Upper lobe of left lung (tissue), 6 donors: ENCODE results near the gene ZNF385D. TPM values are rescaled to one million over a fixed set of nuclear protein-coding genes. Genes with fewer than 3 reads are reported as not detected.

Source experiments
- ATAC-seq, 2 donors: fragments of 200-7000 bp; cut with Tn5 transposase; one replicate each; pipeline ENCODE4 v1.9.1; 2022; ENCODE audit warnings: mild to moderate bottlenecking in 2 of 2, moderate library complexity in 2 of 2; ENCODE audit not compliant: low FRiP score in 2 of 2
- DNase-seq, 2 donors: peaks; one replicate each; pipeline ENCODE4 v3.0.0-alpha.2; 2019 to 2020
- H3K27ac ChIP-seq, 4 donors: fragments of 200-600 bp; sonication (generic); one replicate each; pipeline ENCODE4 v1.5.1; 2016 to 2019
- H3K27me3 ChIP-seq, 4 donors: fragments of 200-600 bp; sonication (generic); one replicate each; pipeline ENCODE4 v1.5.1; 2017 to 2019
- H3K36me3 ChIP-seq, 4 donors: fragments of 200-600 bp; sonication (generic); one replicate each; pipeline ENCODE4 v1.5.1; 2016 to 2019
- H3K4me1 ChIP-seq, 4 donors: fragments of 200-600 bp; sonication (generic); one replicate each; pipeline ENCODE4 v1.5.1; 2018 to 2019
- H3K4me3 ChIP-seq, 4 donors: fragments of 200-600 bp; sonication (generic); one replicate each; pipeline ENCODE4 v1.5.1; 2017 to 2019; ENCODE audit warnings: mild to moderate bottlenecking in 2 of 4, moderate library complexity in 1 of 4
- H3K9me3 ChIP-seq, 4 donors: fragments of 200-600 bp; sonication (generic); one replicate each; pipeline ENCODE4 v1.5.1; 2018 to 2019
- EP300 ChIP-seq, 4 donors: sonication (generic); formaldehyde crosslinking; IDR thresholded peaks; one replicate each; pipeline ENCODE4 v1.5.1; 2017; ENCODE audit warnings: antibody characterized with exemption in 4 of 4, control low read depth in 2 of 4
- POLR2A ChIP-seq, 4 donors: fragments of 450-650 bp; IDR thresholded peaks; one replicate each; pipeline ENCODE4 v1.5.1; 2016 to 2017; ENCODE audit warnings: antibody characterized with exemption in 4 of 4, mild to moderate bottlenecking in 2 of 4
- POLR2AphosphoS5 ChIP-seq, 2 donors: sonication (generic); formaldehyde crosslinking; IDR thresholded peaks; one replicate each; pipeline ENCODE4 v1.5.1; 2017; ENCODE audit warnings: antibody characterized with exemption in 2 of 2
- WGBS, 2 donors: methylation state at CpG; one replicate each; pipeline ENCODE4 v1.1.5; 2017 to 2018; 5-methylcytosine and 5-hydroxymethylcytosine counted together
- total RNA-seq, 6 donors: library from RNA; depleted of rRNA in 4 of 6; stranded (reverse); fragments of >200 nt in 4 of 6; gene quantifications; one replicate each; pipeline versions ENCODE4 v1.1.0 to v1.2.1, GENCODE V29; 2016 to 2021
- TF ChIP-seq, protein P1 (sequence below), 6 experiments: fragments of 450-650 bp in 4 of 6; fragments of 200-600 bp in 2 of 6; sonication (generic) in 2 of 6; IDR thresholded peaks; one replicate each; pipeline ENCODE4 v1.5.1; 2016 to 2019; ENCODE audit warnings: antibody characterized with exemption in 6 of 6
- donor health status: DM: no; HTN: no; CAD: no; lungs with moderate emphysema.
- donor health status: DM: no; HTN: yes; CAD: no; lungs with severe emphysema.

Gene ZNF385D
- total RNA-seq, 6 donors from 2014 or later = 0.20 to 9.2 (median 0.76) TPM; not detected in 1

GRCh38 chr3:21694506-21694905 lies 56.5 kb downstream of the ZNF385D start:
- DNase-seq = no peak
- no peaks in the 10 kb centered on the region for H3K36me3 ChIP-seq
- whole genome bisulfite sequencing, 2 donors = 88 to 90% methylated on average over 4 of the region's 4 CpGs
- no peak overlapping the region for H3K27ac ChIP-seq
- no peak overlapping the region for H3K4me3 ChIP-seq
- H3K4me1 ChIP-seq = no peaks in the 10 kb centered on the region
- TF ChIP-seq POLR2AphosphoS5 (IDR thresholded peaks at IDR 0.05) (no peak), POLR2A (IDR thresholded peaks at IDR 0.05) (no peak)
- TF ChIP-seq, protein P1, sequence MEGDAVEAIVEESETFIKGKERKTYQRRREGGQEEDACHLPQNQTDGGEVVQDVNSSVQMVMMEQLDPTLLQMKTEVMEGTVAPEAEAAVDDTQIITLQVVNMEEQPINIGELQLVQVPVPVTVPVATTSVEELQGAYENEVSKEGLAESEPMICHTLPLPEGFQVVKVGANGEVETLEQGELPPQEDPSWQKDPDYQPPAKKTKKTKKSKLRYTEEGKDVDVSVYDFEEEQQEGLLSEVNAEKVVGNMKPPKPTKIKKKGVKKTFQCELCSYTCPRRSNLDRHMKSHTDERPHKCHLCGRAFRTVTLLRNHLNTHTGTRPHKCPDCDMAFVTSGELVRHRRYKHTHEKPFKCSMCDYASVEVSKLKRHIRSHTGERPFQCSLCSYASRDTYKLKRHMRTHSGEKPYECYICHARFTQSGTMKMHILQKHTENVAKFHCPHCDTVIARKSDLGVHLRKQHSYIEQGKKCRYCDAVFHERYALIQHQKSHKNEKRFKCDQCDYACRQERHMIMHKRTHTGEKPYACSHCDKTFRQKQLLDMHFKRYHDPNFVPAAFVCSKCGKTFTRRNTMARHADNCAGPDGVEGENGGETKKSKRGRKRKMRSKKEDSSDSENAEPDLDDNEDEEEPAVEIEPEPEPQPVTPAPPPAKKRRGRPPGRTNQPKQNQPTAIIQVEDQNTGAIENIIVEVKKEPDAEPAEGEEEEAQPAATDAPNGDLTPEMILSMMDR (IDR thresholded peaks at IDR 0.05) = no peak
- no peaks in the 10 kb centered on the region for H3K9me3 ChIP-seq
- no peak for ATAC-seq
- H3K27me3 ChIP-seq = no peaks in the 10 kb centered on the region

DNA sequence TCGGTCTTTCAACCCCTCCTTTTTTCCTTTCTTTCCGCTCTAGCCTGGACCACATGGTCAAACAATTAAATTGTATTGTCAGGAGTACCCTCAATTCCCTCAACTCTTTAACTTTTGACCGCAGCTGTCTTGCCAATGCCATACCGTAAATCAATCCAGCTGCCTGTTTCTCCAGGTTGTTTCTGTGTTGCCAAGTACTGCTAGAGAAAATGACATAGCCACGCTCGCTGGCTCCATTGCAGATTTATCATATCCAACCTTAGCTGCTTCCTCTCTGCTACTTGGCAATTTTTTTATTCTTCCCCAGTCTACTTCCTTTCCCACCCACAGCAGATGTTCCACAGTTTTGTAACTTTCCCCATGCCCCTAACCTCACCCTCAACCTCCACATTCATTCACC lies 60.0 kb downstream of the ZNF385D start:
- no peaks in the 10 kb centered on the region for H3K36me3 ChIP-seq
- no peak overlapping the region for H3K4me3 ChIP-seq
- no peak for ATAC-seq
- no peaks in the 10 kb centered on the region for H3K27me3 ChIP-seq
- H3K4me1 ChIP-seq = no peaks in the 10 kb centered on the region
- TF ChIP-seq POLR2A (IDR thresholded peaks at IDR 0.05) = no peak
- TF ChIP-seq, protein P1 (IDR thresholded peaks at IDR 0.05) = no peak
- no peak for TF ChIP-seq EP300 (IDR thresholded peaks at IDR 0.05)
- TF ChIP-seq POLR2AphosphoS5 (IDR thresholded peaks at IDR 0.05) = no peak
- WGBS, 2 donors = 74 to 75% methylated on average over 6 of the region's 6 CpGs
- no peak for DNase-seq
- H3K27ac ChIP-seq = no peak overlapping the region
- no peaks in the 10 kb centered on the region for H3K9me3 ChIP-seq

DNA sequence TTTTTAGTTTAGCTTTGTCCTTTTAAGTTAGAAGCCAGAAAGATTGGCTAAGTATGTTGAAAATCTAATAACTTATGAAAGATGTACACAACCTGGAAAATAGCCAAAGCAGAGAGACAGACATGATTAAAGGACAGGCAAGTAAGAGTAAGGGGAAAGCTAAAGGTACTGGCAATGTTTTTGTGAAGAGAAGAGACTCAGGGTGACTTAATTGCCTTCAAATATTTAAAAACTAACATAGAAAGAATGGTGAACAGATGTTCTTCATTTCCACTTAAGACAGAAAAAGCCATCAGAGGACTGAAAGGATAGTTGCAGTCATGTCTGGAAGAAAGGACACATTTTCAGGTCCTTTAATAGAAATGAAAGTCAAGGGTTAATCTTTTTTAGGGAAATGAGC lies 68.8 kb downstream of the ZNF385D start:
- ATAC-seq (no peak), DNase-seq (no peak)
- Histone ChIP-seq H3K4me1 (no peaks in the 10 kb centered on the region), H3K27ac (no peak overlapping the region), H3K36me3 (no peaks in the 10 kb centered on the region), H3K27me3 (no peaks in the 10 kb centered on the region), H3K4me3 (no peak overlapping the region), H3K9me3 (no peaks in the 10 kb centered on the region)
- TF ChIP-seq, protein P1 (IDR thresholded peaks at IDR 0.05) = no peak
- TF ChIP-seq POLR2A (IDR thresholded peaks at IDR 0.05) = no peak
- TF ChIP-seq POLR2AphosphoS5 (IDR thresholded peaks at IDR 0.05) = no peak
- no peak for TF ChIP-seq EP300 (IDR thresholded peaks at IDR 0.05)

DNA sequence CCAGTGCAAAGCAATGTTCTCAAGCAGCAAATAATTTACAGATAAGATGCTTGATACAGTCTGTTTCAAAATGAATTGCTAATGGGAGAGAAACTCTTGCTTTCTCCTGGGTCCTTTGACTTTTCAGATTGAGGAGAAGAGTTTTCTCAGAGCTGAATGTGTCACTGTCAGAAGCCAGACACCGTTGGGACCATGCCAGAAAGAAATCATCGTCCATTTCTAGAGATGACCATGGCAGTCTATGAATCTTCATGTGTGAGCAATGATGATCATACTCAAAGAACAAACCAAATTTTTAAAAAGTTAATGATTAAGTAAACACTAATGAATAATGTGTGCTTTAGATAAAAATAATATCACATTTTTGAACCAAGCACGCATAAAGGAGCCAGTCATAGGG lies 77.6 kb downstream of the ZNF385D start:
- TF ChIP-seq POLR2A (IDR thresholded peaks at IDR 0.05) (no peak), POLR2AphosphoS5 (IDR thresholded peaks at IDR 0.05) (no peak), EP300 (IDR thresholded peaks at IDR 0.05) (no peak)
- TF ChIP-seq, protein P1 (IDR thresholded peaks at IDR 0.05) = no peak
- ATAC-seq (no peak), DNase-seq (no peak)
- Histone ChIP-seq H3K9me3 (no peaks in the 10 kb centered on the region), H3K36me3 (no peaks in the 10 kb centered on the region), H3K27ac (no peak overlapping the region), H3K4me1 (no peaks in the 10 kb centered on the region), H3K4me3 (no peak overlapping the region), H3K27me3 (no peaks in the 10 kb centered on the region)
- WGBS, 2 donors = 65 to 76% methylated on average over 3 of the region's 3 CpGs

- no peak overlapping the region for H3K4me3 ChIP-seq
- H3K27me3 ChIP-seq = no peaks in the 10 kb centered on the region
- WGBS, 2 donors = 43 to 48% methylated on average over 1 of the region's 1 CpG
- H3K9me3 ChIP-seq = no peaks in the 10 kb centered on the region
- TF ChIP-seq POLR2AphosphoS5 (IDR thresholded peaks at IDR 0.05) (no peak), EP300 (IDR thresholded peaks at IDR 0.05) (no peak), POLR2A (IDR thresholded peaks at IDR 0.05) (no peak)
- TF ChIP-seq, protein P1 (IDR thresholded peaks at IDR 0.05) = no peak
- ATAC-seq (peak; percentile 43 to 46), DNase-seq (no peak)
- no peak overlapping the region for H3K27ac ChIP-seq
- no peaks in the 10 kb centered on the region for H3K36me3 ChIP-seq
- no peaks in the 10 kb centered on the region for H3K4me1 ChIP-seq
Observed at GRCh38 chr3:21672303-21672702, 78.7 kb downstream of the ZNF385D start.
